Astrocyte (in vitro differentiated cells and primary cell): Measurements from ENCODE around the gene UBR3. TPM values are rescaled to one million over a fixed set of nuclear protein-coding genes. Genes with fewer than 3 reads are reported as not detected.

Experiments used
- DNase-seq: peaks from one replicate; pipeline ENCODE4 v3.0.0-alpha.2; 2010; ENCODE audit warnings: low read depth
- FAIRE-seq: peaks from 2 replicates; lab custom pipeline; 2011; peaks lifted over from hg19 to GRCh38; lab: Jason Lieb, UNC
- H2AFZ ChIP-seq: 2 replicates; pipeline ENCODE4 v1.6.0; 2012; ENCODE audit warnings: low read depth, low read length, inconsistent platforms
- H3K27ac ChIP-seq: 2 replicates; pipeline ENCODE4 v1.5.1; 2011; ENCODE audit warnings: low read depth, low read length, inconsistent platforms
- H3K27me3 ChIP-seq: 2 replicates; pipeline ENCODE4 v1.6.0; 2011; ENCODE audit warnings: low read length, inconsistent platforms; ENCODE audit not compliant: insufficient read depth
- H3K36me3 ChIP-seq: 2 replicates; pipeline ENCODE4 v1.5.1; 2011; ENCODE audit warnings: low read length, inconsistent platforms; ENCODE audit not compliant: insufficient read depth
- H3K4me1 ChIP-seq: 2 replicates; pipeline ENCODE4 v1.5.1; 2011; ENCODE audit warnings: low read length, inconsistent platforms; ENCODE audit not compliant: insufficient read depth
- H3K4me2 ChIP-seq: 2 replicates; pipeline ENCODE4 v1.6.0; 2012; ENCODE audit warnings: low read length, inconsistent platforms
- H3K4me3 ChIP-seq: 2 replicates; pipeline ENCODE4 v1.5.1; 2011; ENCODE audit warnings: low read depth, mild to moderate bottlenecking, low read length, inconsistent platforms; ENCODE audit not compliant: insufficient read depth
- H3K79me2 ChIP-seq: 2 replicates; pipeline ENCODE4 v1.6.0; 2012; ENCODE audit warnings: mild to moderate bottlenecking, low read length, inconsistent platforms; ENCODE audit not compliant: insufficient read depth
- H3K9ac ChIP-seq: 2 replicates; pipeline ENCODE4 v1.6.0; 2012; ENCODE audit warnings: mild to moderate bottlenecking, low read length, inconsistent platforms
- H3K9me3 ChIP-seq: 2 replicates; pipeline ENCODE4 v1.5.1; 2012; ENCODE audit warnings: low read depth, mild to moderate bottlenecking, low read length, inconsistent platforms; ENCODE audit not compliant: insufficient read depth
- H4K20me1 ChIP-seq: 2 replicates; pipeline ENCODE4 v1.6.0; 2012; ENCODE audit warnings: low read length, inconsistent platforms; ENCODE audit not compliant: insufficient read depth
- H3K27ac Mint-ChIP-seq: one replicate; pipeline ENCODE4 v1.8.0; 2021; ENCODE audit warnings: mild to moderate bottlenecking, mixed read lengths; ENCODE audit not compliant: unreplicated experiment
- H3K27me3 Mint-ChIP-seq: one replicate; pipeline ENCODE4 v1.8.0; 2021; ENCODE audit warnings: low read depth, mixed read lengths; ENCODE audit not compliant: unreplicated experiment
- H3K36me3 Mint-ChIP-seq: one replicate; pipeline ENCODE4 v1.8.0; 2021; ENCODE audit warnings: low read depth, mixed read lengths; ENCODE audit not compliant: unreplicated experiment
- H3K4me1 Mint-ChIP-seq: one replicate; pipeline ENCODE4 v1.8.0; 2021; ENCODE audit warnings: low read depth, mixed read lengths; ENCODE audit not compliant: unreplicated experiment
- H3K4me3 Mint-ChIP-seq: one replicate; pipeline ENCODE4 v1.8.0; 2021; ENCODE audit warnings: mild to moderate bottlenecking, moderate library complexity, mixed read lengths; ENCODE audit not compliant: unreplicated experiment
- H3K9me3 Mint-ChIP-seq: one replicate; pipeline ENCODE4 v1.8.0; 2021; ENCODE audit warnings: mild to moderate bottlenecking, mixed read lengths; ENCODE audit not compliant: unreplicated experiment
- CTCF ChIP-seq: IDR thresholded peaks from 2 replicates; pipeline ENCODE4 v1.5.1; 2011; ENCODE audit warnings: low read depth, mild to moderate bottlenecking, inconsistent platforms, low read length, moderate library complexity; ENCODE audit not compliant: insufficient read depth
- EZH2 ChIP-seq: IDR thresholded peaks from 2 replicates; pipeline ENCODE4 v1.6.1; 2012; ENCODE audit warnings: mild to moderate bottlenecking, low read length, inconsistent platforms; ENCODE audit not compliant: insufficient read depth
- total RNA-seq: library from RNA; stranded (reverse); gene quantifications from 2 replicates; pipeline ENCODE4 v1.2.1, GENCODE V29; 2021

The UBR3 gene
- total RNA-seq, 1 donor from 2014 or later, result 18.7 TPM

- no peak for DNase-seq
- Histone ChIP-seq H3K4me1 (no peaks in the 10 kb centered on the region), H3K4me3 (no peak overlapping the region), H4K20me1 (no peaks in the 10 kb centered on the region), H3K36me3 (no peaks in the 10 kb centered on the region), H3K9me3 (no peaks in the 10 kb centered on the region), H3K27ac (no peak overlapping the region), H2AFZ (no peak overlapping the region), H3K79me2 (no peaks in the 10 kb centered on the region), H3K27me3 (no peaks in the 10 kb centered on the region), H3K9ac (no peak overlapping the region), H3K4me2 (no peak overlapping the region)
- TF ChIP-seq CTCF (no peak), EZH2 (no peak)
- H3K27ac Mint-ChIP-seq, result no peak overlapping the region
- H3K27me3 Mint-ChIP-seq, result no peaks in the 10 kb centered on the region
- FAIRE-seq, result no peak
- no peaks in the 10 kb centered on the region for H3K4me1 Mint-ChIP-seq
- H3K36me3 Mint-ChIP-seq, result no peaks in the 10 kb centered on the region
- no peak overlapping the region for H3K4me3 Mint-ChIP-seq
- H3K9me3 Mint-ChIP-seq, result no peaks in the 10 kb centered on the region
Measured at GRCh38 chr2:169911119-169911518, 83.9 kb downstream of the UBR3 start.

GRCh38 chr2:169916623-169917022 lies 89.4 kb downstream of the UBR3 start:
- TF ChIP-seq CTCF (no peak), EZH2 (no peak)
- H3K4me2 ChIP-seq, result no peak overlapping the region
- Mint-ChIP-seq H3K4me1 (no peaks in the 10 kb centered on the region), H3K27ac (no peak overlapping the region), H3K36me3 (peaks cover 5% of the 10 kb centered on the region), H3K9me3 (no peaks in the 10 kb centered on the region), H3K27me3 (no peaks in the 10 kb centered on the region), H3K4me3 (no peak overlapping the region)
- no peaks in the 10 kb centered on the region for H3K27me3 ChIP-seq
- DNase-seq, result no peak
- H3K9me3 ChIP-seq, result no peaks in the 10 kb centered on the region
- H3K27ac ChIP-seq, result no peak overlapping the region
- H3K9ac ChIP-seq, result no peak overlapping the region
- no peaks in the 10 kb centered on the region for H3K79me2 ChIP-seq
- no peak overlapping the region for H3K4me3 ChIP-seq
- peaks cover 5% of the 10 kb centered on the region for H3K36me3 ChIP-seq
- FAIRE-seq, result no peak
- H3K4me1 ChIP-seq, result no peaks in the 10 kb centered on the region
- no peak overlapping the region for H2AFZ ChIP-seq
- peaks cover 7% of the 10 kb centered on the region for H4K20me1 ChIP-seq

- Histone ChIP-seq H3K4me1 (no peaks in the 10 kb centered on the region), H3K27ac (no peak overlapping the region), H2AFZ (no peak overlapping the region), H3K4me2 (no peak overlapping the region), H3K27me3 (no peaks in the 10 kb centered on the region), H4K20me1 (no peaks in the 10 kb centered on the region), H3K79me2 (no peaks in the 10 kb centered on the region), H3K4me3 (no peak overlapping the region), H3K9ac (no peak overlapping the region), H3K36me3 (peaks cover 2% of the 10 kb centered on the region), H3K9me3 (no peaks in the 10 kb centered on the region)
- peak; percentile 11 for DNase-seq
- no peak for TF ChIP-seq EZH2
- TF ChIP-seq CTCF, result no peak
- H3K27ac Mint-ChIP-seq, result no peak overlapping the region
- no peaks in the 10 kb centered on the region for H3K9me3 Mint-ChIP-seq
- FAIRE-seq, result no peak
- no peaks in the 10 kb centered on the region for H3K4me1 Mint-ChIP-seq
- H3K27me3 Mint-ChIP-seq, result no peaks in the 10 kb centered on the region
- no peak overlapping the region for H3K4me3 Mint-ChIP-seq
- no peaks in the 10 kb centered on the region for H3K36me3 Mint-ChIP-seq
Measured at GRCh38 chr2:169923977-169924376, 96.7 kb downstream of the UBR3 start.
